A549 (cell line): ENCODE data around the gene ADAMTS13.

Experiments
- JUNB ChIP-seq: fragments of >200 bp; sonication (Bioruptor Twin); formaldehyde crosslinking; IDR thresholded peaks from 2 replicates; pipeline ENCODE4 v1.6.1; 2016
- POLR2A ChIP-seq: IDR thresholded peaks from 2 replicates; pipeline ENCODE4 v1.6.1; 2012; ENCODE audit warnings: mild to moderate bottlenecking, low read length
- TF ChIP-seq, protein P1 (sequence below): fragments of >200 bp; sonication (Bioruptor Twin); formaldehyde crosslinking; IDR thresholded peaks from 3 replicates; pipeline ENCODE4 v1.5.1; 2016
- TF ChIP-seq, protein P2 (sequence below): IDR thresholded peaks from 2 replicates; pipeline ENCODE4 v1.6.1; 2012

GRCh38 chr9:133426011-133426410 lies 3.8 kb downstream of the ADAMTS13 start:
- TF ChIP-seq, protein P1, sequence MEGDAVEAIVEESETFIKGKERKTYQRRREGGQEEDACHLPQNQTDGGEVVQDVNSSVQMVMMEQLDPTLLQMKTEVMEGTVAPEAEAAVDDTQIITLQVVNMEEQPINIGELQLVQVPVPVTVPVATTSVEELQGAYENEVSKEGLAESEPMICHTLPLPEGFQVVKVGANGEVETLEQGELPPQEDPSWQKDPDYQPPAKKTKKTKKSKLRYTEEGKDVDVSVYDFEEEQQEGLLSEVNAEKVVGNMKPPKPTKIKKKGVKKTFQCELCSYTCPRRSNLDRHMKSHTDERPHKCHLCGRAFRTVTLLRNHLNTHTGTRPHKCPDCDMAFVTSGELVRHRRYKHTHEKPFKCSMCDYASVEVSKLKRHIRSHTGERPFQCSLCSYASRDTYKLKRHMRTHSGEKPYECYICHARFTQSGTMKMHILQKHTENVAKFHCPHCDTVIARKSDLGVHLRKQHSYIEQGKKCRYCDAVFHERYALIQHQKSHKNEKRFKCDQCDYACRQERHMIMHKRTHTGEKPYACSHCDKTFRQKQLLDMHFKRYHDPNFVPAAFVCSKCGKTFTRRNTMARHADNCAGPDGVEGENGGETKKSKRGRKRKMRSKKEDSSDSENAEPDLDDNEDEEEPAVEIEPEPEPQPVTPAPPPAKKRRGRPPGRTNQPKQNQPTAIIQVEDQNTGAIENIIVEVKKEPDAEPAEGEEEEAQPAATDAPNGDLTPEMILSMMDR = no peak
- TF ChIP-seq JUNB (no peak), POLR2A (no peak)
- TF ChIP-seq, protein P2, sequence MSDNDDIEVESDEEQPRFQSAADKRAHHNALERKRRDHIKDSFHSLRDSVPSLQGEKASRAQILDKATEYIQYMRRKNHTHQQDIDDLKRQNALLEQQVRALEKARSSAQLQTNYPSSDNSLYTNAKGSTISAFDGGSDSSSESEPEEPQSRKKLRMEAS = no peak
